GM12801 (cell line): ENCODE measurements around the gene HVCN1.

ENCODE experiments used
- TF ChIP-seq, protein P1 (sequence below): IDR thresholded peaks from one replicate; pipeline ENCODE4 v1.5.1; 2011; ENCODE audit warnings: control low read depth; ENCODE audit not compliant: insufficient read length; ENCODE audit errors: extremely low read depth

Gene HVCN1

DNA sequence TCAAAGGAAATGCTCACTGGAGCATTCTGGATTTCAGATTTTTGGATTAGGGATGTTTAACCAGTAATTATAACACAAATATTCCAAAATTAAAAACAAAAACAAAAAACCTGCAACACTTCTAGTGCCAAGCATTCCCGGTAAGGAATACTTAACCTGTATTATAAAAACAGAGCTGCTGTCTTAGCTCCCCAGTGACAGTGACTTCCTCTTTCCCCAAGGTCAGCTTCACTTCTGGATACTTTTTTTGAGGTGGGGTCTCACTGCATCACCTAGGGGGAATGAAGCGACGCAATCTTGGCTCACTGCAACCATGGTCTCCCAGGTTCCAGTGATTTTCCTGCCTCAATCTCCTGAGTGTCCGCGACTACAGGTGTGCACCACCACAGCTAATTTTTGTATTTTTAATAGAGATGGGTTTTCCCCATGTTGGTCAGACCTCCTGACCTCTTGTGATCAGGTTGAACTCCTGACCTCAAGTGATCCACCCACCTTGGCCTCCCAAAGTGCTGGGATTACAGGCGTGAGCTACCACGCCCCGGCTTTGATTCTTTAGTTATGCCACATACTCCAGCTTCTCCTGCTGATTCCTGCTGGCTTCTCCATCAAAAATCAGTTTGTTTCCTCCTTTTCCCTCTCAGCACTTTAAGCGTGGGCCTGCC, 37.9 kb upstream of the HVCN1 start:
- TF ChIP-seq, protein P1, sequence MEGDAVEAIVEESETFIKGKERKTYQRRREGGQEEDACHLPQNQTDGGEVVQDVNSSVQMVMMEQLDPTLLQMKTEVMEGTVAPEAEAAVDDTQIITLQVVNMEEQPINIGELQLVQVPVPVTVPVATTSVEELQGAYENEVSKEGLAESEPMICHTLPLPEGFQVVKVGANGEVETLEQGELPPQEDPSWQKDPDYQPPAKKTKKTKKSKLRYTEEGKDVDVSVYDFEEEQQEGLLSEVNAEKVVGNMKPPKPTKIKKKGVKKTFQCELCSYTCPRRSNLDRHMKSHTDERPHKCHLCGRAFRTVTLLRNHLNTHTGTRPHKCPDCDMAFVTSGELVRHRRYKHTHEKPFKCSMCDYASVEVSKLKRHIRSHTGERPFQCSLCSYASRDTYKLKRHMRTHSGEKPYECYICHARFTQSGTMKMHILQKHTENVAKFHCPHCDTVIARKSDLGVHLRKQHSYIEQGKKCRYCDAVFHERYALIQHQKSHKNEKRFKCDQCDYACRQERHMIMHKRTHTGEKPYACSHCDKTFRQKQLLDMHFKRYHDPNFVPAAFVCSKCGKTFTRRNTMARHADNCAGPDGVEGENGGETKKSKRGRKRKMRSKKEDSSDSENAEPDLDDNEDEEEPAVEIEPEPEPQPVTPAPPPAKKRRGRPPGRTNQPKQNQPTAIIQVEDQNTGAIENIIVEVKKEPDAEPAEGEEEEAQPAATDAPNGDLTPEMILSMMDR, result no peak

- TF ChIP-seq, protein P1, result no peak
Measured at GRCh38 chr12:110726028-110726427, 37.1 kb upstream of the HVCN1 start.

GRCh38 chr12:110725267-110725666, 36.4 kb upstream of the HVCN1 start:
- TF ChIP-seq, protein P1, result no peak

- TF ChIP-seq, protein P1, result no peak
Measured at GRCh38 chr12:110721570-110721969, 32.7 kb upstream of the HVCN1 start.

DNA sequence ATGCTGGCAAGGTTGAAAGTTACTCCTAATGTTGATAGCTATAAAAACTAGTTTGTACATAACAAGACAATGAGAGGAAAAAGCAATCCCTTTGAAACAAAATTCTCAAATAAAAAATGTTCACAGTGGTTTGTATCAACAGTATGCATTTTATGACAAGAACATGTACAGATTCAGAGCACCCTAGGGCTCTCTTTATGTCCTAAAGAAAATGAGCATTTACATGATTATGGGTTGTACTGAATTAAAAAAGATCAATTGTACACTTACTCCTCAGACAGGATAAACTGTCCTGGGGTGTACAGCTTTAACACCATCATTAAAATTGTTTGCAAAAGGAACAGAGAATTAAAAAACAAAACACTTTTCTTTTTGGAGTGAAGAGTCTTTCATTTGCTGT, 31.6 kb upstream of the HVCN1 start:
- TF ChIP-seq, protein P1, result no peak

DNA sequence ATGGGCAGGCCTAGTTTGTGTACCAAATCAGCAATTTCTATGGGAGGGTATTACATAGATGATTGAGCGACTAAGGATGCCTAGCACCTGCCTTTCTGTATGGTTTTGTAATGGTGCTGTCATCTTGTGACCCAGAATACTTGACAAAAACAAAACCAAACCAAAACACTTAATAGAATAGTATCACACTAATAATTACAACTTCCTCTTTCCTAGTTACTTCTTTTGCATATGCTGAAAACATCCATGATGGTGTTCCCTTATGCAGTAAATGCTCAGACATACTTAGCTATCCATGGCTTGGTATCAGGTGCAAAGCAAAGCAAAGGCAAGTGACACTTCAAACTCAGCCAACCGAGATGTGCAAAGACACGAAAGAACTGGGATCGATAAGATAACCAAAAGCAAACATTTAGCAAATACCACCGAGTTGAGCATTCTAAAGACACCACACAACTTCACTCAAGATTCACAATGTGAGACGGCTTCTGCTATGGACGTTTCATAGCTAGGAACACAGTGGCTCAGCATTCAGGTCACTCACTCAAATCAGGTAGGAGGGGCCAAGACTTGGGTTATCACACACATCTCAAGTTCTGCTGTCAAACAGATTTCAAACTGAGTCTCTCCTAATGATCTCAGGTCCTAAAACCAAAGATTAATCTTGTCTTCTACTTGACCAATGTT, 29.4 kb upstream of the HVCN1 start:
- TF ChIP-seq, protein P1, result no peak

GRCh38 chr12:110717037-110717436, 28.1 kb upstream of the HVCN1 start:
- TF ChIP-seq, protein P1, result no peak
